ENCODE data around the gene ILF3.

- TF ChIP-seq POLR2A (IDR thresholded peaks at IDR 0.05; ENCODE audit: low read depth, low read length) (no peak), CTCF (IDR thresholded peaks at IDR 0.05; ENCODE audit: extremely low read depth in 1 of 2, insufficient read depth in 1 of 2, low read depth in 1 of 2, low read length in 2 of 2) (no peak)
Observed at GRCh38 chr19:10680545-10681135, 26.5 kb downstream of the ILF3 start.
